Calu3 (cell line): ENCODE measurements around the gene CD80. TPM values are rescaled to one million over a fixed set of nuclear protein-coding genes. Genes with fewer than 3 reads are reported as not detected.

ENCODE experiments used
- BruUV-seq: library from RNA; stranded (reverse); fragments of 400-500 nt; replicated peaks from 2 replicates; lab custom pipeline; 2021; lab: Mats Ljungman, UMichigan
- CTCF ChIA-PET: fragments of 300-600 bp; sonication (Branson Sonifier 250); formaldehyde crosslinking; loops from one replicate; lab custom pipeline; 2022; ENCODE audit warnings: antibody characterized with exemption; lab: Charles Lee
- DNase-seq: peaks from one replicate; pipeline ENCODE4 v3.0.0; 2022
- H3K27ac Mint-ChIP-seq: one replicate; pipeline ENCODE4 v1.8.0; 2022; ENCODE audit warnings: mixed read lengths; ENCODE audit not compliant: unreplicated experiment
- H3K27me3 Mint-ChIP-seq: one replicate; pipeline ENCODE4 v1.8.0; 2022; ENCODE audit warnings: mixed read lengths; ENCODE audit not compliant: unreplicated experiment
- H3K36me3 Mint-ChIP-seq: one replicate; pipeline ENCODE4 v1.8.0; 2022; ENCODE audit warnings: mild to moderate bottlenecking, moderate library complexity, mixed read lengths; ENCODE audit not compliant: insufficient read depth, unreplicated experiment
- H3K4me1 Mint-ChIP-seq: one replicate; pipeline ENCODE4 v1.8.0; 2022; ENCODE audit warnings: mild to moderate bottlenecking, low read depth, mixed read lengths; ENCODE audit not compliant: unreplicated experiment
- H3K4me3 Mint-ChIP-seq: one replicate; pipeline ENCODE4 v1.8.0; 2022; ENCODE audit warnings: mild to moderate bottlenecking, low read depth, moderate library complexity, mixed read lengths; ENCODE audit not compliant: unreplicated experiment
- H3K9me3 Mint-ChIP-seq: one replicate; pipeline ENCODE4 v1.8.0; 2022; ENCODE audit warnings: low read depth, mixed read lengths; ENCODE audit not compliant: unreplicated experiment
- intact Hi-C: fragments of 100-400 bp; cut with micrococcal nuclease; formaldehyde crosslinking; loops from one replicate; pipeline ENCODE4 v1.10.0; 2022; ENCODE audit not compliant: unreplicated experiment
- total RNA-seq: library from RNA; stranded (reverse); gene quantifications from 2 replicates; pipeline ENCODE4 v1.2.3, GENCODE V29; 2022
- TF ChIP-seq, protein P1 (sequence below): fragments of 200-600 bp; IDR thresholded peaks from one replicate; pipeline ENCODE4 v1.8.0; 2022; ENCODE audit warnings: antibody characterized with exemption; ENCODE audit not compliant: unreplicated experiment

The CD80 gene
- total RNA-seq, 1 experiment from 2014 or later = not detected

DNA sequence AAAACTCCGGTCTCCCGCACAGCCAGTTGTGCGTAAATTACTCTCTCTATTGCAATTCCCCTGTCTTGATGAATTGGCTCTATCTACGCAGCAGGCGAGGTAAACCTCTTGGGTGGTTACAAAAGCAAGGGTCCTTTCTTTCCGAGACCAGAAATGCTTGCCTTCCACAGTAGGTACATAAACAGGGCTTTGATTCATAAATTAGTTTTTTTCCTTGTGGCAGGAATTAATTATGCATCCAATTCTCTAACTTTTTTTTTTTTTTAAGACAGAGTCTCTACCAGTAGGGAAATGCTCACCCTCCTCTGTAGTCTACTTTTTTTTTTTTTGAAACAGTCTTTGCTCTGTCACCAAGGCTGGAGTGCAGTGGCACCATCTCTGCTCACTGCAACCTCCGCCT, 16.3 kb downstream of the CD80 start:
- CTCF ChIA-PET = no interaction called here
- no peaks in the 10 kb centered on the region for H3K36me3 Mint-ChIP-seq
- no peak for DNase-seq
- TF ChIP-seq, protein P1, sequence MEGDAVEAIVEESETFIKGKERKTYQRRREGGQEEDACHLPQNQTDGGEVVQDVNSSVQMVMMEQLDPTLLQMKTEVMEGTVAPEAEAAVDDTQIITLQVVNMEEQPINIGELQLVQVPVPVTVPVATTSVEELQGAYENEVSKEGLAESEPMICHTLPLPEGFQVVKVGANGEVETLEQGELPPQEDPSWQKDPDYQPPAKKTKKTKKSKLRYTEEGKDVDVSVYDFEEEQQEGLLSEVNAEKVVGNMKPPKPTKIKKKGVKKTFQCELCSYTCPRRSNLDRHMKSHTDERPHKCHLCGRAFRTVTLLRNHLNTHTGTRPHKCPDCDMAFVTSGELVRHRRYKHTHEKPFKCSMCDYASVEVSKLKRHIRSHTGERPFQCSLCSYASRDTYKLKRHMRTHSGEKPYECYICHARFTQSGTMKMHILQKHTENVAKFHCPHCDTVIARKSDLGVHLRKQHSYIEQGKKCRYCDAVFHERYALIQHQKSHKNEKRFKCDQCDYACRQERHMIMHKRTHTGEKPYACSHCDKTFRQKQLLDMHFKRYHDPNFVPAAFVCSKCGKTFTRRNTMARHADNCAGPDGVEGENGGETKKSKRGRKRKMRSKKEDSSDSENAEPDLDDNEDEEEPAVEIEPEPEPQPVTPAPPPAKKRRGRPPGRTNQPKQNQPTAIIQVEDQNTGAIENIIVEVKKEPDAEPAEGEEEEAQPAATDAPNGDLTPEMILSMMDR = no peak
- BruUV-seq = no TSS peak
- intact Hi-C loops = no loop called here
- no peak overlapping the region for H3K4me3 Mint-ChIP-seq
- peaks cover 21% of the 10 kb centered on the region for H3K4me1 Mint-ChIP-seq
- no peak overlapping the region for H3K27ac Mint-ChIP-seq
- no peaks in the 10 kb centered on the region for H3K9me3 Mint-ChIP-seq
- no peaks in the 10 kb centered on the region for H3K27me3 Mint-ChIP-seq

DNA sequence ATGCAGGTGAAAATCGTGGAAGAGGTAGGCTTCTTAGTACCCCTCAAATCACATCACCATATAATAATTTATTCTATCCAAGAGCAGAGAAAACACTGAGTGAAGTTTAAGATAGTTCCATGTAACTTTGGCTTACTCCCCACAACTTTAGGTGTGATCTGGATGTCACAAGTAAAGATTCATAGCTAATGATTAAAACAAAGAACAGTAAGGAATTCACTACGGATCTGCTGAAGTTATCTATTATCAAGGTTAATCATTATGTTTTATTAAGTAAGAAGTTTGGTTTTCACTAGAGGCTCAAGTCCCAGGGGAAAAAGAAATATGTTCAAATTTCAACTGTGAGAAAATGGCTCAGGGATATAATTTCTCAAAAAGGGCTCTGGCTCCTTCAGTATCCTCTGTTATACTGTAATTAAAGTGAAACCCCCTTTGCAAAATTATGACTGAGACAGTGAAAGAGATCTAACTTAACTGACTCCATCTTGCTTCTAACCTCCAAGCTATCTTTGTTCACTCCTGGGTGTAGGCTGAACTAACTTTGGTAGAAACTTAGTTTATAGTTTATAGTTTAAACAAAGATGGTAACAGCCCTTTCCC, 17.1 kb downstream of the CD80 start:
- no peak overlapping the region for H3K4me3 Mint-ChIP-seq
- no peaks in the 10 kb centered on the region for H3K9me3 Mint-ChIP-seq
- H3K36me3 Mint-ChIP-seq = no peaks in the 10 kb centered on the region
- BruUV-seq = no TSS peak
- no peak for DNase-seq
- H3K4me1 Mint-ChIP-seq = peaks cover 21% of the 10 kb centered on the region
- CTCF ChIA-PET = interaction anchor here (0.7 to 1.0 kb wide), 2 partner anchors 9 to 27 kb away, joined by 3 read pairs; no protein-coding TSS in a partner anchor
- H3K27me3 Mint-ChIP-seq = no peaks in the 10 kb centered on the region
- TF ChIP-seq, protein P1 = no peak
- intact Hi-C loops = no loop called here
- H3K27ac Mint-ChIP-seq = no peak overlapping the region

DNA sequence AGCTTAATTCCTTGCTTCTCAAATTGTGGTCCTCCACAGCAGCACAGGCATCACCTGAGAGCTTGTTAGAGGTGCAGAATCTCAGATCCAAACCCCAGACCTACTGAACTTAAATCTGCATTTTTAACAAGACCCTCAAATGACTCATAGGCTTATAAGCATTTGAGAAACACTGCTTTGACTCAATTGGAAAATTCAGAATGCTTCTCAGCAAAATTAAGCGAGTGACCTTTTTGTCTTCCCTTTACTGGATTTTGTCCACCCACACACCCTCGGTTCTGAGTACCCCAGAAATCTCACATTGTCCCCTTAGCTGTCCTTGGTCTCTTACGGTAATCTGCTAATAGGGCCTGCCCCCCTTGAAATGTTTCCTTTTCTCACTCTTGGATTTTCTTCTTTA, 17.9 kb downstream of the CD80 start:
- Mint-ChIP-seq H3K36me3 (no peaks in the 10 kb centered on the region), H3K27ac (no peak overlapping the region), H3K4me3 (no peak overlapping the region), H3K27me3 (no peaks in the 10 kb centered on the region), H3K4me1 (peaks cover 21% of the 10 kb centered on the region), H3K9me3 (no peaks in the 10 kb centered on the region)
- no peak for DNase-seq
- BruUV-seq = no TSS peak
- intact Hi-C loops = no loop called here
- CTCF ChIA-PET = interaction anchor here (0.8 to 1.0 kb wide), 2 partner anchors 9 to 43 kb away, joined by 3 read pairs; partner anchors contain the start of gene TIMMDC1
- TF ChIP-seq, protein P1 = no peak

DNA sequence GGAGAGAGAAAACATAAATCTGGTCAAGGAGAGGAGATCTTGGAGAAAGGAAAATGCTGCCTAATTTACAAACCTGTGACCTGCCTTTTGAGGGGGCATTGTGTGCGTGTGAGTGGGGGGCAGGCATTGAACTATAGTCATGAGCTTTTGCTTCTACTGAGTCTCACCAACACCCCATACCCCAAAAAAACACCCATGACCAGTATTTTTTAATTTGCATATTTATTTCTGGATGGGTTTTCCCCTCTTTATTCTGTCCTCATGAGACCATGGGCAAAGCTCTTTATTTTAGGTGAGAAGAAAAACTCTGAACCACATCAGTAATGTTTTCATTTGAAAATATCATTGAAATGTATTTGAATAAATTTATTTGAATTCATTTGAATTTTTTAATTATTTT, 20.6 kb downstream of the CD80 start:
- Mint-ChIP-seq H3K4me3 (no peak overlapping the region), H3K27me3 (no peaks in the 10 kb centered on the region), H3K27ac (no peak overlapping the region), H3K9me3 (no peaks in the 10 kb centered on the region), H3K36me3 (no peaks in the 10 kb centered on the region), H3K4me1 (peaks cover 21% of the 10 kb centered on the region)
- CTCF ChIA-PET = no interaction called here
- intact Hi-C loops = no loop called here
- TF ChIP-seq, protein P1 = no peak
- BruUV-seq = no TSS peak
- no peak for DNase-seq
